GM12878 (cell line): ENCODE measurements around the gene LIX1. TPM values are rescaled to one million over a fixed set of nuclear protein-coding genes. Genes with fewer than 3 reads are reported as not detected.

Experiments
- ATAC-seq: fragments of 200-7000 bp; cut with Tn5 transposase; 3 replicates; pipeline ENCODE4 v1.9.1; 2020; ENCODE audit warnings: mild to moderate bottlenecking, moderate library complexity
- BruUV-seq: library from RNA; stranded (reverse); fragments of 400-500 nt; replicated peaks from 2 replicates; lab custom pipeline; 2021; lab: Mats Ljungman, UMichigan
- CTCF ChIA-PET: fragments of 300-600 bp; sonication (Branson Sonifier 250); formaldehyde crosslinking; extraction: SDS; loops from one replicate; lab custom pipeline; 2021; ENCODE audit warnings: inconsistent platforms; lab: Yijun Ruan, JAX
- POLR2A ChIA-PET: fragments of 350-600 bp; formaldehyde crosslinking; extraction: SDS; loops from one replicate; lab custom pipeline; 2021; ENCODE audit warnings: inconsistent platforms; lab: Charles Lee
- RAD21 ChIA-PET: fragments of 300-600 bp; sonication (Branson Sonifier 250); formaldehyde crosslinking; loops from one replicate; lab custom pipeline; 2023; ENCODE audit warnings: antibody characterized with exemption; ENCODE audit not compliant: unreplicated experiment; lab: Charles Lee
- SMC1A ChIA-PET: fragments of 300-600 bp; sonication (Branson Sonifier 250); formaldehyde crosslinking; loops from one replicate; lab custom pipeline; 2023; ENCODE audit not compliant: unreplicated experiment, uncharacterized antibody; lab: Charles Lee
- DNase-seq: peaks from one replicate; pipeline ENCODE4 v3.0.0-alpha.2; 2011; ENCODE audit warnings: low read depth, low spot score
- FAIRE-seq: peaks from 3 replicates; lab custom pipeline; 2011; peaks lifted over from hg19 to GRCh38; lab: Jason Lieb, UNC
- H2AFZ ChIP-seq: 2 replicates; pipeline ENCODE4 v1.6.0; 2011; ENCODE audit warnings: low read depth, low read length, control low read depth; ENCODE audit not compliant: control insufficient read depth
- H3K27ac ChIP-seq: 2 replicates; pipeline ENCODE4 v1.5.1; 2011; ENCODE audit warnings: control low read depth; ENCODE audit not compliant: control insufficient read depth, insufficient read depth
- H3K27me3 ChIP-seq, 2 experiments: replicated peaks in 1 of 2; 2 replicates each; pipeline versions ENCODE4 v1.6.0 to v1.6.1; 2011; ENCODE audit warnings: low read length in 1 of 2; ENCODE audit not compliant: control insufficient read depth in 2 of 2, insufficient read depth in 2 of 2
- H3K36me3 ChIP-seq, 2 experiments: 2 replicates each; pipeline ENCODE4 v1.5.1; 2011; ENCODE audit warnings: low read length in 1 of 2; ENCODE audit not compliant: control insufficient read depth in 2 of 2, insufficient read depth in 2 of 2
- H3K4me1 ChIP-seq: 2 replicates; pipeline ENCODE4 v1.6.1; 2011; ENCODE audit warnings: mild to moderate bottlenecking, low read length, moderate library complexity, mixed read lengths; ENCODE audit not compliant: control insufficient read depth, insufficient read depth
- H3K4me2 ChIP-seq: 2 replicates; pipeline ENCODE4 v1.6.0; 2011; ENCODE audit warnings: control low read depth; ENCODE audit not compliant: control insufficient read depth, insufficient read depth
- H3K4me3 ChIP-seq: fragments of 200-600 bp; sonication (generic); 2 replicates; pipeline ENCODE4 v1.5.1; 2016
- H3K79me2 ChIP-seq: 2 replicates; pipeline ENCODE4 v1.6.0; 2011; ENCODE audit warnings: low read length; ENCODE audit not compliant: control insufficient read depth, insufficient read depth
- H3K9ac ChIP-seq: 2 replicates; pipeline ENCODE4 v1.8.0; 2011; ENCODE audit warnings: low read length, control low read depth, mixed read lengths; ENCODE audit not compliant: control insufficient read depth, insufficient read depth
- H3K9me3 ChIP-seq: replicated peaks from 3 replicates; pipeline ENCODE4 v1.5.1; 2011; ENCODE audit warnings: mild to moderate bottlenecking, low read length; ENCODE audit not compliant: control insufficient read depth, insufficient read depth
- H4K20me1 ChIP-seq: 2 replicates; pipeline ENCODE4 v1.6.0; 2011; ENCODE audit not compliant: control insufficient read depth, insufficient read depth
- BACH1 ChIP-seq: fragments of 450-650 bp; IDR thresholded peaks from 2 replicates; pipeline ENCODE4 v1.6.1; 2017; ENCODE audit warnings: mild to moderate bottlenecking, borderline replicate concordance
- BCL11A ChIP-seq: IDR thresholded peaks from 2 replicates; pipeline ENCODE4 v1.6.1; 2011; ENCODE audit warnings: low read depth, low read length
- HDGF ChIP-seq: fragments of 450-650 bp; IDR thresholded peaks from 2 replicates; pipeline ENCODE4 v1.6.1; 2016; ENCODE audit warnings: antibody characterized with exemption
- IRF4 ChIP-seq: IDR thresholded peaks from 2 replicates; pipeline ENCODE4 v1.6.1; 2011; ENCODE audit warnings: low read depth, low read length
- MEF2A ChIP-seq: IDR thresholded peaks from 2 replicates; pipeline ENCODE4 v1.6.1; 2011; ENCODE audit warnings: low read depth, mild to moderate bottlenecking, low read length, moderate library complexity; ENCODE audit not compliant: insufficient read depth
- PML ChIP-seq: IDR thresholded peaks from 2 replicates; pipeline ENCODE4 v1.6.1; 2012; ENCODE audit warnings: low read length, inconsistent platforms
- POLR2AphosphoS2 ChIP-seq: IDR thresholded peaks from 2 replicates; pipeline ENCODE4 v1.6.1; 2011; ENCODE audit warnings: low read depth, mild to moderate bottlenecking, low read length, improper control_type of control experiment, moderate library complexity
- RCOR1 ChIP-seq: conservative IDR thresholded peaks from 2 replicates; pipeline ENCODE4 v1.6.1; 2012; ENCODE audit warnings: low read depth, low read length, improper control_type of control experiment
- RUNX3 ChIP-seq: IDR thresholded peaks from 2 replicates; pipeline ENCODE4 v1.6.1; 2012; ENCODE audit warnings: low read length, inconsistent platforms
- SREBF2 ChIP-seq: IDR thresholded peaks from 2 replicates; pipeline ENCODE4 v1.6.1; 2012; ENCODE audit warnings: mild to moderate bottlenecking, low read length
- STAT3 ChIP-seq: IDR thresholded peaks from 2 replicates; pipeline ENCODE4 v1.6.1; 2011; ENCODE audit warnings: low read depth, low read length, improper control_type of control experiment
- SUZ12 ChIP-seq: fragments of 200-600 bp; sonication (generic); IDR thresholded peaks from one replicate; pipeline ENCODE4 v1.6.1; 2018; ENCODE audit warnings: antibody characterized with exemption, mild to moderate bottlenecking; ENCODE audit not compliant: unreplicated experiment
- TCF12 ChIP-seq: IDR thresholded peaks from 2 replicates; pipeline ENCODE4 v1.6.1; 2011; ENCODE audit warnings: low read depth, mild to moderate bottlenecking, low read length
- ZNF207 ChIP-seq: fragments of 450-650 bp; IDR thresholded peaks from 2 replicates; pipeline ENCODE4 v1.6.1; 2014; ENCODE audit warnings: antibody characterized with exemption, mild to moderate bottlenecking, borderline replicate concordance
- ZNF384 ChIP-seq: IDR thresholded peaks from 2 replicates; pipeline ENCODE4 v1.6.1; 2012; ENCODE audit warnings: low read depth, mild to moderate bottlenecking, low read length, improper control_type of control experiment, borderline replicate concordance
- WGBS: methylation state at CpG from one replicate; pipeline ENCODE4 v1.1.6; 2016; ENCODE audit warnings: low lambda C conversion rate; ENCODE audit not compliant: insufficient replicate concordance, insufficient coverage; ENCODE audit errors: missing lambda C conversion rate; 5-methylcytosine and 5-hydroxymethylcytosine counted together
- in situ Hi-C: fragments of 300-500 bp; cut with MboI; formaldehyde crosslinking; loops from 9 replicates; pipeline ENCODE4 v1.14.3; 2018; ENCODE audit warnings: mixed read lengths
- intact Hi-C: fragments of 100-400 bp; cut with micrococcal nuclease; formaldehyde crosslinking; loops from one replicate; pipeline ENCODE4 v1.14.2; 2022; ENCODE audit not compliant: unreplicated experiment
- polyA plus RNA-seq, 11 experiments: library from polyadenylated mRNA; depleted of rRNA in 4 of 11; unstranded in 6 of 11; stranded (reverse) in 5 of 11; fragments of >200 nt; fragmentation: Nextera tagmentation in 4 of 11; fragmentation: Illumina TruSeq in 1 of 11; extraction: Ambion mirVana in 4 of 11; extraction: Trizol in 1 of 11; gene quantifications; 1 replicate in 1 of 11; 2 replicates in 10 of 11; pipeline versions ENCODE4 v1.2.1 to v1.2.3, GENCODE V29; 2011 to 2016; ENCODE audit warnings: inconsistent platforms in 2 of 11, missing spikeins in 2 of 11, low read depth in 1 of 11
- total RNA-seq, 4 experiments: library from RNA; depleted of rRNA in 3 of 4; stranded (reverse); fragments of >200 nt in 3 of 4; fragmentation: Illumina TruSeq in 1 of 4; extraction: Trizol in 1 of 4; gene quantifications; 2 replicates each; pipeline versions ENCODE4 v1.2.1 to v1.2.3, GENCODE V29; 2013 to 2021
- TF ChIP-seq, protein P1 (sequence below): fragments of 150-350 bp; IDR thresholded peaks from 2 replicates; pipeline ENCODE4 v1.6.1; 2014; ENCODE audit warnings: mild to moderate bottlenecking, low read depth, low read length

Gene LIX1
- total and polyA plus RNA-seq, 10 of the 15 experiments (the other 5 are each of a cell fraction or from before 2014, with no cell fraction given): 0.02 to 0.07 (median 0.04) TPM; not detected in 5

DNA sequence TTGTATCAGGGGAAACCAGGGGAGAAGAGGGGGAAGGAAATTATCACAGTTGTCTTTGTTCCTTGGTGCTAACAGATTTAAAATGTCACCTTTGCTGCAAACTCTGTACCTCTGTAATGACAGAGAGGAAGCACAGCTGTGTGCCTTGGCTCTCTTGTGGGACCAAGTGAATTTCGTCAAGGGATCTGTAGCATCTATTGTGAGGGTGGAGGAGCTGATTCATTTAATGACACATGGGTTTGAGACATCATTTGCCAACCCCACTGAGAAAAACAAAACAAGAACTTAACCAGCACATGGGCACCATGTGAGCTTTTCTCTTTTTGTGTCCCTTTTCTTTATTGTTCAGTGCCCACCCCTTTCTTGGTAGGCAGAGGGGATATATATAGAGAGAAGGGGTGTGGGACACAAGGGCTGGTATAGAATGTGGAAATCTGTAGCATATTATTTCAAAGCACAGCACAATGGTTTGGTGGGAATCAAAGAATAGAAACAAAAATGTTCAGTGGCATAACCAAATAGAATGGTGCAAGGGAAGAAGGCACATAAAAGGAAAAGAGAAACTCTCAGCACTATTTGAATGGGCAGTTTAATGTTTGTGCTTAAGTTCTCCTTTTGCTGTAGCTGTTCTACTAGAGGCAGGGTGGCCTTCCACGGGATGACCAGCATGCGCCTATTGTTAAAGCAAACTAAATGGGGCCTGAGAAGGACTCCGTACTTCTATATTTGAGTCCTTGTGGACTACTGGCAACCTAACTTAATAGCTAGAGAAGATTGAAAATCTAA is 63.3 kb downstream of the LIX1 start (continued):
- no peak for TF ChIP-seq STAT3
- no peak for TF ChIP-seq ZNF384
- TF ChIP-seq ZNF207: no peak
- TF ChIP-seq POLR2AphosphoS2: no peak
- TF ChIP-seq RCOR1: no peak

DNA sequence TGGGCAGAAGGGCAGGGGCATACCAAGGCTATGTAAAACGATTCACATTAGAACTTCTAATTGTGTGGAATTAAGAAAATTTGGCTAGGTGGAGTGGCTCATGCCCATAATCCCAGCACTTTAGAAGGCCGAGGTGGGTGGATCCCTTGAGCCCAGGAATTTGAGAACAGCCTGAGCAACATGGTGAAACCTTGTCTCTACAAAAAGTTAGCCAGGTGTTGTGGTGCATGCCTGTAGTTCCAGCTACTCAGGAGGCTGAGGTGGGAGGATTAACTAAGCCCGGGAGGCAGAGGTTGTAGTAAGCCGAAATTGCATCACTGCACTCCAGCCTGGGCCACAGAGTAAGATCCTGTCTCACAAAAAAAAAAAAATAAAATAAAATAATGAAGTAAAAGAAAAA is 65.2 kb downstream of the LIX1 start:
- RAD21 ChIA-PET: no interaction called here
- Histone ChIP-seq H3K4me2 (no peak overlapping the region), H3K9ac (no peak overlapping the region), H3K4me3 (no peak overlapping the region), H2AFZ (no peak overlapping the region), H4K20me1 (no peaks in the 10 kb centered on the region), H3K79me2 (no peaks in the 10 kb centered on the region), H3K27ac (no peak overlapping the region), H3K4me1 (peaks cover 3% of the 10 kb centered on the region; the same call in 1 of the 2 replicates), H3K27me3 (no peaks in the 10 kb centered on the region), H3K9me3 (no peaks in the 10 kb centered on the region), H3K36me3 (no peaks in the 10 kb centered on the region)
- no TSS peak for BruUV-seq
- ATAC-seq (no peak), FAIRE-seq (no peak), DNase-seq (no peak)
- 74% methylated on average over 4 of the region's 4 CpGs for WGBS
- intact Hi-C loops (no loop called here), in situ Hi-C loops (no loop called here)
- CTCF ChIA-PET: no interaction called here
- SMC1A ChIA-PET: no interaction called here
- POLR2A ChIA-PET: no interaction called here
- TF ChIP-seq RUNX3 (no peak), TCF12 (no peak), HDGF (no peak), BACH1 (no peak), MEF2A (no peak), SREBF2 (no peak), PML (no peak), IRF4 (no peak), SUZ12 (no peak), BCL11A (no peak)
- TF ChIP-seq, protein P1, sequence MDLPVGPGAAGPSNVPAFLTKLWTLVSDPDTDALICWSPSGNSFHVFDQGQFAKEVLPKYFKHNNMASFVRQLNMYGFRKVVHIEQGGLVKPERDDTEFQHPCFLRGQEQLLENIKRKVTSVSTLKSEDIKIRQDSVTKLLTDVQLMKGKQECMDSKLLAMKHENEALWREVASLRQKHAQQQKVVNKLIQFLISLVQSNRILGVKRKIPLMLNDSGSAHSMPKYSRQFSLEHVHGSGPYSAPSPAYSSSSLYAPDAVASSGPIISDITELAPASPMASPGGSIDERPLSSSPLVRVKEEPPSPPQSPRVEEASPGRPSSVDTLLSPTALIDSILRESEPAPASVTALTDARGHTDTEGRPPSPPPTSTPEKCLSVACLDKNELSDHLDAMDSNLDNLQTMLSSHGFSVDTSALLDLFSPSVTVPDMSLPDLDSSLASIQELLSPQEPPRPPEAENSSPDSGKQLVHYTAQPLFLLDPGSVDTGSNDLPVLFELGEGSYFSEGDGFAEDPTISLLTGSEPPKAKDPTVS: no peak
